ENCODE results near the gene OCIAD2.
"Not testable (repeated sequence)": the region's sequence is repeated elsewhere in the genome, so short reads cannot be mapped to it uniquely, and the experiment has no call there.

OCIAD2 gene

DNA sequence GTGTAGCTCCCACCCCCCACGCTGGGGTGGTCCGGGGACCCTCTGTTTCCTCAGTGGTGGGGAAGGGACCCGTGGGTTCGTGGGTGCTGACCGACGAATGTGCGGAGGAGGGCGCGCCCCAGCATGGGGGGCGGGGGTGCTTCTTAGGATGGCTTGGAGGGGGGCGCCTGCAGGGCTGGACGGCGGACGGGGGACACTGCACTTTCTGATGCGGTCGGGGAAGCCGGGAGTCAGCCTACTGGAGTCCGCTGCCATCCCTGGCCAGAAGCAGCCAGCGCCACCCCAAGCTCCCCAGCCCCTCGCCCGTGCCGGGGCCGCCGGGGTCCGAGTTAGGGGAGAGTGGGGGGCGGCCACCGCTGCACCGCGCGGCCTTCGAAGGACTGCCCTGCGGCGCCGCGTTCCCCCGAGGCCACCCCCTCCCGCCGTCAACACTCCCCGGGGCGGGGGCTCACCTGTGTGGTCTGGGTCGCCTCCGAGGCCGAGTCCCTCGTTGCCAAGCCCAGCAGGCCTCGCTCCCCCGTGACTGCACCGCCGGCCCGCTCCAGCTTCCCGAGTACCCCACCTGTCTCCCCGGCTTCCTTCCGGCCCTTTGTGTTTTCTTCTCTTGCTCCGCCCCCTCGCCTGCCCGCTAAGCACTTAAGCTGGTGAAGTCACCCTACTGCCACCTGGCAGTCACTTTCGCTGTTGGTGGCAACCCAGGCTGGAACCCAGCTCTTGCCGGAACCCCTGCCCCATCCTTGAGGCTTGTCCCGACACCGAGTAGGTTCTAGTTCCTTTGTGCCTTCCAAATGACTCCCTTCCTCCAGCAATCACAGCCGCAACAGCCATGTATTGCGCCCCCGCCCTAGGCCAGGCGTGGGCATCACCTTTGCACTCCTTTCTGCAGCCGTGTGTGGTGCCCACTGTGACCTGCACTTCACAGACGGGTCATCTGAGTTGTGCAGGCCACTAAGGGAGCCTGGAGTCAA, at the start of gene OCIAD2:
OCIAD2 (minus strand) TSS at position 569 of the 968 bp plus-strand sequence. CDS start 2,225 bp downstream, outside the sequence.
- DNase-seq = peak; percentile 83

DNA sequence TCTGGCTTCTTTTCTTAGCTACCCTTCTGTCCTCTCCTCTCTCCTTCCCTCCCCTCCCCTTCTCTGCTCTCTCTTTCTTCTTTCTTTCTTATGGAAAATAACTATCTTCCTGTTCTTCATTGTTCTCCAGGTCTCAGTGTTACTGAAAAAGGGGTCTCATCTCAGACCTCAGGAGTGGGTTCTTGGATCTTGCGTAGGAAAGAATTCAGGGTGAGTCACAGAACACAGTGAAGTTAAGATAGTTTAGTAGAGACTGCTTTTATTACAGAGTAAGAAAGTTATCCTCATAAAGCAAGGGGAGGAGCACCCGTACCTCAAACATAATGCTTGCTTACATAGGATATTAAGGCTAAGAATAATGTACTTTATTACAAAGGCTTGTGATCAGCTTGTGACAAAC, 47.7 kb upstream of the OCIAD2 start:
- no peak for DNase-seq

GRCh38 chr4:48949518-48950219, 43.1 kb upstream of the OCIAD2 start:
- no peak for DNase-seq

GRCh38 chr4:48949086-48949485, 42.5 kb upstream of the OCIAD2 start:
- DNase-seq = no peak

DNA sequence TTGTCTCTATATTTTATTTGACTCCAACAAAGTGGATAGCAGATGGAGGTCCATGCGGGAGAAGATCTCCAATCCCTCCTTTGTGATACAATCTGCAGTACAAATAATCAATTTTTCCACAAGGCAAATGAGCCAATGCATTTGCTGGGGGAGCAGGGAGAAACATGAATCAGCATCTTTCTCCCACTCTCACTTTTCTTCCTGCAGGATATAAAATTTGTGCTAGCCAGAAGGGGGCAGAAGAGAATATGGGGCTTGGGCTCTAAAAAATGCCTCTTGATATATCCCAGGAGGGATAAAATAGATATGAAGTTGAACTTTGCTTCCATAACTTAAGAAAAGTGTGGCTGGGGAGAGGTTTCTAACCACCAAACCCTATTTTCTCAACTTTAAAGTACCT, 41.2 kb upstream of the OCIAD2 start:
- no peak for DNase-seq

- DNase-seq = no peak
Observed at GRCh38 chr4:48945981-48946380, 39.4 kb upstream of the OCIAD2 start.

GRCh38 chr4:48944756-48945241, 38.2 kb upstream of the OCIAD2 start:
- no peak for DNase-seq

- DNase-seq = no peak
Observed at GRCh38 chr4:48944252-48944651, 37.7 kb upstream of the OCIAD2 start.

GRCh38 chr4:48943387-48943786, 36.8 kb upstream of the OCIAD2 start:
- DNase-seq = no peak

DNA sequence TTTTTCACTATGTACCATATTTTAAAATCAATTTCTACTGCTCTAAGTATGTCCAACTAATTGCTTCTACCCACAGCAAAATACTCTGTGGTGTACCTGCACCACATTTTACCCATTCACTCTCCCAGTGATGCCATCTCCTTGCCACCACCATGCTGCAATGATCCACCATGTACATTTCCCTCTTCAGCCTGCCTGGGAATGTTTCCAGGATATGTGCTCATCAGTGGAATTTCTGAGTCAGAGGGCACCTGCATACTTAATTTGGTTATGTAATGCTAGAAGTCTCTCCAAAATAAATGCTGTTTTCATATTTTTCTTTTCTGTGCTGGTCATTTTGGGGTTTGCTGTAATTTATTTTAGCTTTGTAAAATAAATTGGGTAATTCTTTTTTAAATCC, 33.2 kb upstream of the OCIAD2 start:
- no peak for DNase-seq

GRCh38 chr4:48938831-48939230, 32.3 kb upstream of the OCIAD2 start:
- no peak for DNase-seq

GRCh38 chr4:48937033-48937432, 30.5 kb upstream of the OCIAD2 start:
- no peak for DNase-seq

DNA sequence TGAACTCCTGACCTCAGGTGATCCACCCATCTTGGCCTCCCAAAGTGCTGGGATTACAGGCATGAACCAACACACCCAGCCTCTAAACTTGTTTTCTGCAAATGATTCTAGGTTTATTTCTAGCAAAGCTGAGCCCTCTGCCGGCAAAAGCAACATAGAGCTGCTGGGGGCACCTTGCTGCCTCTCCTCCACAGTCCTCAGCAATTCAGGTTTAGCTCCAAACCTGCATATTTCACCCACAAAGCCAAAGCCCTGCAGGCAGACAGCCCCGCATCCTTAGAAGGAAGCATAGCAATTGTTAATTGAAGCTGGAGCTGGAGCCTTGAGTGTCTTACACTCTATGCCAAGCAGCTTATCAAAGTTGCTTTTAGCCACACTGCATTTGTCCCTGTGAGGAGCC, 24.9 kb upstream of the OCIAD2 start:
- DNase-seq = no peak

DNA sequence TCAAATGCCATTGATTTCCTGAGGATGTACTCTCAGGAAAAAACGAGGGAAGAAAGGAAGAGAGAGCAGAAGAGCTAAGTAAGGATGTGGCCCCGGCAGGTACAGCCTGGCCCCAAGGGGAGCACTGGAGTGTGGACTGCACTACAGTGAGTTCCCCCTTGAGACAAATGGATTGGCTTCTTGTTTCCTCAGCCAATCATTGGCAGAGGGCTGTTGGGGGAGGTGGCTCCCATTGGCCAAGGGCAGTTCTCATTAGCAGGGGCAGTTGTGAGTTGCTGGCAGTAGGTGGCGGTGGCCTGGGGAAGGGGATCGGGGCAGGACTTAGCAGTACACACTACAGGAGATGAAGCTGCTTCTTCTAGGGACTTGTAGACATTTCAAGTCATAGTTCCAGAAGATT, 24.1 kb upstream of the OCIAD2 start:
- DNase-seq = no peak

DNA sequence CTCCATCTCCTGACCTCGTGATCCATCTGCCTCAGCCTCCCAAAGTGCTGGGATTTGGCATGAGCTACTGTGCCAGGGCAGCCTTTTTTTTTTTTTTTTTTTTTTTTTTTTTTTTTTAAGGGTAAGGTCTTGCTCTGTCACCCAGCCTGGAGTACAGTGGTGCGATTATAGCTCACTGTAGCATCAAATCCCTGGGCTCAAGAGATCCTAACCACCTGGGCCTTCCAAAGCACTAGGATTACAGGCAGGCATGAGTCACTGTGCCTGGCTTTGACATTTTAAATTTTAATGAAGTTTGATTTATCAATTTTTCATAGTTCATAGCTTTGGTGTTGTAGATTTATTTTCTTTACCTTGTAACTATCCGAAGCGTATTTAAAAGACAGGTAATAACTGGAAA, 17.8 kb upstream of the OCIAD2 start:
- no peak for DNase-seq

DNA sequence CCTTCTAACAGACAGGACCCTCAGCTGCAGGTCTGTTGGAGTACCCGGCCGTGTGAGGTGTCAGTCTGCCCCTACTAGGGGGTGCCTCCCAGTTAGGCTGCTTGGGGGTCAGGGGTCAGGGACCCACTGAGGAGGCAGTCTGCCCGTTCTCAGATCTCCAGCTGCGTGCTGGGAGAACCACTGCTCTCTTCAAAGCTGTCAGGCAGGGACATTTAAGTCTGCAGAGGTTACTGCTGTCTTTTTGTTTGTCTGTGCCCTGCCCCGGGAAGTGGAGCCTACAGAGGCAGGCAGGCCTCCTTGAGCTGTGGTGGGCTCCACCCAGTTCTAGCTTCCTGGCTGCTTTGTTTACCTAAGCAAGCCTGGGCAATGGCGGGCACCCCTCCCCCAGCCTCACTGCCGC, 16.5 kb upstream of the OCIAD2 start:
- DNase-seq = not testable (repeated sequence)

DNA sequence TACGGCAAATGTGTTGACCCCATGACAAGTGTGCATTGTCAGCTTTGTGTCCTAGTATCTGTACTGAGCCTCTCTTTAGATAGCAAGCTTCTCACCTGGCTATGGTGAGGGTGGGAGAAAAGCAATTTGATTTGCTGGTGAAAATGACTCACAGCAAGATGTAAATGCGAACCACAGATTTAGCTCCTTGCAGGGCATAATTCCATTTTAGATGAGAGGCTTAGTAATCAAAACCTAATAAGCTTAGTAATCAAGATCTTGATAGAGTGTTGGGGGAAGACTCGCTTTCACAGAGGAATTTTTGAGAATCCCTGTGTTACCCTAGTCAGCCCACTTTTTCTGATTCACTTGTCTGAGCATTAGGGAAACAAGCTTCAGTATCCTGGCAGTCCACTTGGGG, 7.7 kb upstream of the OCIAD2 start:
- no peak for DNase-seq

DNA sequence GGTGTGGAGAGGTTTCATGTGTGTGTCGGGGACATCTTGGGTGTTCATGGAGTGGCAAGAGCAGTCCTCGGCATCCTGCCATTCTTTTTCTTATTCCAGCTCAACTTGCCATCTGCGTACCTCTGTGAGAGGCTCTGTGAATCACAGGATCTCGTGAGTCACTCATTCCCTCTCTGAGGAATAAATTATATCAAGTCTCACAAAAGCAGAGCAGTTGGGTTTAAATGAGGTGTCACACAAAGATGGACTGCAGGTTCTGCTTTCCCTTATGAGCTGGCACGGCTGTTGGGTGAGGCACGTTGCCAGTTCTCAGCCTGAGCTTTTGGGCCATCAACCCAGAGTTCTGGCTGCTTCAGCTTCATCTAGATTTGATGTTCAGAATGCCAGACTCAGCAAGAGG, 6.8 kb upstream of the OCIAD2 start:
- DNase-seq = no peak

- DNase-seq = no peak
Observed at GRCh38 chr4:48912349-48912748, 5.8 kb upstream of the OCIAD2 start.

DNA sequence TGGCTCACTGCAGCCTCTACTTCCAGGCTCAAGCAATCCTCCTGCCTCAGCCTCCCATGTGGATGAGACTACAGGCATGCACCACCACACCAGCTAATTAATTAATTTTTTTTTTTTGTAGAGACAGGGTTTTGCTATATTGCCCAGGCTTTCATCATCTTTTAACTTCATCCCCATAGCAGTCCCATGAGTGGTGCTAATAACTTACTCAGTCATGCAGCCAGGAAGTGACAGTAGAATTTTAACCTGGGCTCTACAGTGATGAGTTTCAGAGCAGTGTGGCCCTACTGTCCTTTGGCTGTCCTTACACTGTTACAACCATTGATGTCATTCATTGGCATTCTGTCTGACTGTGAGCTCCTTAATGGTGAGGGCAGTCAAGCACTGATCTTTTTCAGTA, 3.9 kb upstream of the OCIAD2 start:
- DNase-seq = no peak

- DNase-seq = no peak
Observed at GRCh38 chr4:48909697-48910096, 3.1 kb upstream of the OCIAD2 start.

GRCh38 chr4:48908687-48909086, 2.1 kb upstream of the OCIAD2 start:
- DNase-seq = no peak

DNA sequence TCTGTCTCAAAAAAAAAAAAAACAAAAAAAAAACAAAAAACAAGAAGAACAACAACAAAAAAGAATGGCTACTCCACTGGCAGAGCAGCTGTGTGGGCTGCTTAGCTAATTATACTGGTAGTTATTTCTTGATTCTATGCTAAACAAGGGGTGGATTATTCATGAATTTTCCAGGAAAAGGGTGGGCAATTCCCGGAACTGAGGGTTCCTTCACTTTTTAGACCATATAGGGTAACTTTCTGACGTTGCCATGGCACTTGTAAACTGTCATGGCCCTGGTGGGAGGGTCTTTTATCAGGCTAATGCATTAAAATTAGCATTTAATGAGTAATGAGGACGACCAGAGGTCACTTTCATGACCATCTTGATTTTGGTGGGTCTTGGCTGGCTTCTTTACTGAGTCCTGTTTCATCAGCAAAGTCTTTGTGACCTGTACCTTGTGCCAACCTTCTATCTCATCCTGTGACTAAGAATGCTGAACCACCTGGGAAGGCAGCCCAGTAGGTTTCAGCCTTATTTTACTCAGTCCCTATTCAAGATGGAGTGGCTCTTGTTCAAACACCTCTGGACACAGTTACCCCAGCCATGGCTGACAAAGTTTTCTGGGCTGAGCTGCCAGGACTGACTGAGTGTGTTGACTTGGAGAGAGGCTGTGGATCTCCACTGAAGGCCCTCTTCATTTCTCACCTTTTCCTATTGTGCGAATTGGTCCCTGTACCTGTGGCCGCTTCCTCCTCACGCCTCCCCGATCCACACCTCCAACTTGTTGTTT, 1.3 kb upstream of the OCIAD2 start:
- no peak for DNase-seq

Data from NCI-H524 treated with DMSO at 0.1 percent for 48 hours (cell line).